K562 (cell line): ENCODE results near the gene MIB2. TPM values are rescaled to one million over a fixed set of nuclear protein-coding genes. Genes with fewer than 3 reads are reported as not detected.
"Not testable (repeated sequence)": the region's sequence is repeated elsewhere in the genome, so short reads cannot be mapped to it uniquely, and the experiment has no call there.

Experiments
- ATAC-seq: fragments of 200-7000 bp; cut with Tn5 transposase; 3 replicates; pipeline ENCODE4 v1.9.1; 2020; ENCODE audit warnings: moderate library complexity
- BruUV-seq: library from RNA; stranded (reverse); fragments of 400-500 nt; replicated peaks from 2 replicates; lab custom pipeline; 2021; lab: Mats Ljungman, UMichigan
- CTCF ChIA-PET: fragments of 300-600 bp; formaldehyde crosslinking; extraction: SDS; loops from one replicate; lab custom pipeline; 2021; ENCODE audit warnings: low intra/inter-chr PET ratio; lab: Yijun Ruan, JAX
- POLR2A ChIA-PET: fragments of 300-600, 350-650 bp; sonication (Branson Sonifier 250); formaldehyde crosslinking; extraction: SDS; loops from one replicate; lab custom pipeline; 2021; ENCODE audit warnings: antibody characterized with exemption, inconsistent platforms; lab: Yijun Ruan, JAX
- DNase-seq, 4 experiments: peaks; one replicate each; pipeline versions ENCODE4 v3.0.0 to v3.0.0-alpha.2; 2011 to 2018; ENCODE audit warnings: low spot score in 3 of 4, mixed read lengths in 3 of 4; ENCODE audit errors: extremely low read depth in 1 of 4
- FAIRE-seq: peaks from 2 replicates; lab custom pipeline; 2011; peaks lifted over from hg19 to GRCh38; lab: Jason Lieb, UNC
- H2AFZ ChIP-seq: 2 replicates; pipeline ENCODE4 v1.6.0; 2011; ENCODE audit warnings: low read depth, low read length, control low read depth, inconsistent platforms
- H3K27ac ChIP-seq: fragments of 200-600 bp; 3 replicates; pipeline ENCODE4 v1.8.0; 2011; ENCODE audit warnings: low read depth, mild to moderate bottlenecking, control low read depth, inconsistent platforms, low read length, moderate library complexity, mixed read lengths; ENCODE audit errors: extremely low read depth
- H3K27me3 ChIP-seq, 2 experiments: fragments of 300-600 bp in 1 of 2; 2 replicates in 1 of 2; 3 replicates in 1 of 2; pipeline versions ENCODE4 v1.6.0 to v1.8.0; 2011; ENCODE audit warnings: inconsistent platforms in 2 of 2, low read length in 2 of 2, mild to moderate bottlenecking in 1 of 2, mixed read lengths in 1 of 2, moderate library complexity in 1 of 2; ENCODE audit not compliant: control insufficient read depth in 2 of 2, insufficient read depth in 2 of 2
- H3K36me3 ChIP-seq: fragments of 300-600 bp; 3 replicates; pipeline ENCODE4 v1.8.0; 2011; ENCODE audit warnings: mild to moderate bottlenecking, low read length, inconsistent platforms; ENCODE audit not compliant: control insufficient read depth, insufficient read depth
- H3K4me1 ChIP-seq, 2 experiments: fragments of 200-600 bp in 1 of 2; replicated peaks in 1 of 2; 2 replicates in 1 of 2; 3 replicates in 1 of 2; pipeline versions ENCODE4 v1.5.1 to v1.8.0; 2011; ENCODE audit warnings: inconsistent platforms in 2 of 2, low read length in 2 of 2, mild to moderate bottlenecking in 1 of 2, mixed read lengths in 1 of 2, moderate library complexity in 1 of 2; ENCODE audit not compliant: control insufficient read depth in 2 of 2, insufficient read depth in 2 of 2
- H3K4me2 ChIP-seq: 2 replicates; pipeline ENCODE4 v1.6.1; 2011; ENCODE audit warnings: low read length, control low read depth, inconsistent platforms, mixed read lengths; ENCODE audit not compliant: insufficient read depth
- H3K4me3 ChIP-seq: fragments of 200-600 bp; sonication (generic), shearing (Covaris generic); 2 replicates; pipeline ENCODE4 v1.5.1; 2016; ENCODE audit warnings: control low read depth, inconsistent platforms
- H3K79me2 ChIP-seq: fragments of 200-600 bp; 3 replicates; pipeline ENCODE4 v1.8.0; 2011; ENCODE audit warnings: low read length, inconsistent platforms; ENCODE audit not compliant: control insufficient read depth, insufficient read depth
- H3K9ac ChIP-seq, 2 experiments: 2 replicates each; pipeline versions ENCODE4 v1.6.0 to v1.6.1; 2011; ENCODE audit warnings: low read depth in 2 of 2, low read length in 2 of 2, control low read depth in 1 of 2, inconsistent platforms in 1 of 2, mild to moderate bottlenecking in 1 of 2, mixed read lengths in 1 of 2; ENCODE audit not compliant: insufficient read depth in 1 of 2
- H3K9me1 ChIP-seq: one replicate; pipeline ENCODE4 v1.6.0; 2011; ENCODE audit warnings: inconsistent platforms, mild to moderate bottlenecking, low read length, moderate library complexity; ENCODE audit not compliant: control insufficient read depth, insufficient read depth
- H3K9me3 ChIP-seq: replicated peaks from 2 replicates; pipeline ENCODE4 v1.5.1; 2011; ENCODE audit warnings: low read depth, low read length, inconsistent platforms; ENCODE audit not compliant: control insufficient read depth, insufficient read depth
- H4K20me1 ChIP-seq: replicated peaks from 2 replicates; pipeline ENCODE4 v1.6.1; 2011; ENCODE audit warnings: low read length, inconsistent platforms, mixed read lengths; ENCODE audit not compliant: control insufficient read depth, insufficient read depth
- HLTF ChIP-seq: fragments of 450-650 bp; IDR thresholded peaks from 2 replicates; pipeline ENCODE4 v1.6.1; 2016
- PATZ1 ChIP-seq: fragments of 250-450 bp; sonication (Bioruptor Pico); IDR thresholded peaks from 2 replicates; pipeline ENCODE4 v1.5.0; 2020; ENCODE audit warnings: mild to moderate bottlenecking, borderline replicate concordance
- POLR2AphosphoS2 ChIP-seq: IDR thresholded peaks from 2 replicates; pipeline ENCODE4 v1.6.1; 2012; ENCODE audit warnings: low read length, improper control_type of control experiment
- SLC30A9 ChIP-seq: fragments of 250-450 bp; sonication (Bioruptor Pico); IDR thresholded peaks from 2 replicates; pipeline ENCODE4 v1.8.0; 2022; ENCODE audit warnings: mild to moderate bottlenecking, moderate library complexity
- ZNF41 ChIP-seq: fragments of 250-450 bp; sonication (Bioruptor Pico); conservative IDR thresholded peaks from 2 replicates; pipeline ENCODE4 v1.4.0; 2020; ENCODE audit warnings: mild to moderate bottlenecking
- WGBS: fragments of 100-300 bp; shearing (Covaris generic); methylation state at CpG from one replicate; pipeline ENCODE4 v1.1.6; 2016; ENCODE audit warnings: low coverage, mixed read lengths; ENCODE audit not compliant: insufficient coverage; ENCODE audit errors: missing lambda C conversion rate; 5-methylcytosine and 5-hydroxymethylcytosine counted together
- in situ Hi-C: fragments of 300-500 bp; cut with MboI; formaldehyde crosslinking; loops from 4 replicates; pipeline ENCODE4 v1.15.0; 2018; ENCODE audit warnings: inconsistent platforms, mixed read lengths
- intact Hi-C: fragments of 100-400 bp; cut with micrococcal nuclease; formaldehyde crosslinking; loops from 2 replicates; pipeline ENCODE4 v1.14.2; 2022
- polyA plus RNA-seq, 8 experiments: library from polyadenylated mRNA; depleted of rRNA in 4 of 8; stranded (reverse) in 5 of 8; unstranded in 3 of 8; fragments of >200 nt; fragmentation: Nextera tagmentation in 2 of 8; fragmentation: Illumina TruSeq in 1 of 8; extraction: Ambion mirVana in 2 of 8; extraction: Trizol in 1 of 8; gene quantifications; 2 replicates each; pipeline versions ENCODE4 v1.2.1 to v1.2.3, GENCODE V29; 2011 to 2014; ENCODE audit warnings: inconsistent platforms in 1 of 8, missing spikeins in 1 of 8
- total RNA-seq, 7 experiments: library from RNA; depleted of rRNA in 6 of 7; stranded (reverse); fragments of >200 nt in 6 of 7; fragmentation: Illumina TruSeq in 2 of 7; extraction: Trizol in 2 of 7; gene quantifications; 2 replicates each; pipeline versions ENCODE4 v1.2.1 to v1.2.3, GENCODE V29; 2011 to 2021; ENCODE audit warnings: low replicate concordance in 1 of 7
- TF ChIP-seq, protein P1 (sequence below): IDR thresholded peaks from 3 replicates; pipeline ENCODE4 v1.6.1; 2011; ENCODE audit warnings: borderline replicate concordance, mild to moderate bottlenecking, moderate library complexity; ENCODE audit not compliant: insufficient read length; ENCODE audit errors: extremely low read depth
- TF ChIP-seq, protein P2 (sequence below): fragments of 450-650 bp; IDR thresholded peaks from 2 replicates; pipeline ENCODE4 v1.6.1; 2014; ENCODE audit warnings: low read depth, mild to moderate bottlenecking, moderate library complexity, borderline replicate concordance

MIB2 gene
- total and polyA plus RNA-seq, 9 of the 15 experiments (the other 6 are each of a cell fraction or from before 2014, with no cell fraction given), result 0.04 to 17.0 (median 4.9) TPM; not detected in 1

GRCh38 chr1:1672181-1672965, 57.1 kb downstream of the MIB2 start (continued):
- TF ChIP-seq, protein P1, sequence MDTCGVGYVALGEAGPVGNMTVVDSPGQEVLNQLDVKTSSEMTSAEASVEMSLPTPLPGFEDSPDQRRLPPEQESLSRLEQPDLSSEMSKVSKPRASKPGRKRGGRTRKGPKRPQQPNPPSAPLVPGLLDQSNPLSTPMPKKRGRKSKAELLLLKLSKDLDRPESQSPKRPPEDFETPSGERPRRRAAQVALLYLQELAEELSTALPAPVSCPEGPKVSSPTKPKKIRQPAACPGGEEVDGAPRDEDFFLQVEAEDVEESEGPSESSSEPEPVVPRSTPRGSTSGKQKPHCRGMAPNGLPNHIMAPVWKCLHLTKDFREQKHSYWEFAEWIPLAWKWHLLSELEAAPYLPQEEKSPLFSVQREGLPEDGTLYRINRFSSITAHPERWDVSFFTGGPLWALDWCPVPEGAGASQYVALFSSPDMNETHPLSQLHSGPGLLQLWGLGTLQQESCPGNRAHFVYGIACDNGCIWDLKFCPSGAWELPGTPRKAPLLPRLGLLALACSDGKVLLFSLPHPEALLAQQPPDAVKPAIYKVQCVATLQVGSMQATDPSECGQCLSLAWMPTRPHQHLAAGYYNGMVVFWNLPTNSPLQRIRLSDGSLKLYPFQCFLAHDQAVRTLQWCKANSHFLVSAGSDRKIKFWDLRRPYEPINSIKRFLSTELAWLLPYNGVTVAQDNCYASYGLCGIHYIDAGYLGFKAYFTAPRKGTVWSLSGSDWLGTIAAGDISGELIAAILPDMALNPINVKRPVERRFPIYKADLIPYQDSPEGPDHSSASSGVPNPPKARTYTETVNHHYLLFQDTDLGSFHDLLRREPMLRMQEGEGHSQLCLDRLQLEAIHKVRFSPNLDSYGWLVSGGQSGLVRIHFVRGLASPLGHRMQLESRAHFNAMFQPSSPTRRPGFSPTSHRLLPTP, result no peak
- TF ChIP-seq PATZ1 (CRISPR knock-in tag), result no peak
- TF ChIP-seq HLTF, result no peak
- TF ChIP-seq, protein P2, sequence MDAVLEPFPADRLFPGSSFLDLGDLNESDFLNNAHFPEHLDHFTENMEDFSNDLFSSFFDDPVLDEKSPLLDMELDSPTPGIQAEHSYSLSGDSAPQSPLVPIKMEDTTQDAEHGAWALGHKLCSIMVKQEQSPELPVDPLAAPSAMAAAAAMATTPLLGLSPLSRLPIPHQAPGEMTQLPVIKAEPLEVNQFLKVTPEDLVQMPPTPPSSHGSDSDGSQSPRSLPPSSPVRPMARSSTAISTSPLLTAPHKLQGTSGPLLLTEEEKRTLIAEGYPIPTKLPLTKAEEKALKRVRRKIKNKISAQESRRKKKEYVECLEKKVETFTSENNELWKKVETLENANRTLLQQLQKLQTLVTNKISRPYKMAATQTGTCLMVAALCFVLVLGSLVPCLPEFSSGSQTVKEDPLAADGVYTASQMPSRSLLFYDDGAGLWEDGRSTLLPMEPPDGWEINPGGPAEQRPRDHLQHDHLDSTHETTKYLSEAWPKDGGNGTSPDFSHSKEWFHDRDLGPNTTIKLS, result no peak
- no peak for TF ChIP-seq ZNF41 (CRISPR knock-in tag)
- no peak for TF ChIP-seq SLC30A9
- TF ChIP-seq POLR2AphosphoS2, result no peak

DNA sequence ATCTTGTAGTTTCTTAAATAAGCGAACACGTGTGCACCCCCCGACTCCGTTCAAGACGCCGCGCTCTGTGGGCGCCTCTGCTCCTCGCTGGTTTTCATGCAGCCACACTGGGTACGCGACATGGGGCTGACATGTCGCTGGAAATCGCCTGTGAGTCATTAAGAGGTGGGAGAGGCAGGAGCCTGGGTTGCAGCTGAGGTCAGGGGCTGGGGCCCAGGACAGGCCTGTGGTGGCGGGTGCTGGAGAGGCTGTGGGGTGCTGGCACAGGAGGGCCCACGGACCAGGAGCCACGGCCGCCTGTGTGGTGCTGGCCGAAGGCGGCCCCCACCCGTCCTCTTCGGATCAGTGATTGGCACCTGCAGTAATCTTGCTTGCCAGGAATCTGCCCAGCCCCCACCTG, 59.5 kb downstream of the MIB2 start:
- not testable (repeated sequence) for FAIRE-seq

More for the DNA sequence above, 59.5 kb downstream of the MIB2 start:
- peaks cover 19% of the 10 kb centered on the region; the same call in 2 of the 3 replicates for H3K36me3 ChIP-seq
- H2AFZ ChIP-seq, H3K9me3 ChIP-seq, DNase-seq, H3K4me3 ChIP-seq, H3K4me2 ChIP-seq, H3K9ac ChIP-seq, H3K9me1 ChIP-seq, intact Hi-C loops, ATAC-seq, H4K20me1 ChIP-seq, in situ Hi-C loops, CTCF ChIA-PET, POLR2A ChIA-PET, BruUV-seq, H3K27me3 ChIP-seq, H3K27ac ChIP-seq: not testable (repeated sequence)
- peaks cover 13% of the 10 kb centered on the region for H3K79me2 ChIP-seq
- H3K4me1 ChIP-seq, result peaks cover 0 to 19% of the 10 kb centered on the region in 2 experiments; a peak in 3 of 5 replicates
- 88% methylated on average over 15 of the region's 21 CpGs for WGBS
